Fibroblast of skin of abdomen (primary cell): ENCODE data around the gene SF3B2.
"Not testable (repeated sequence)": the region's sequence is repeated elsewhere in the genome, so short reads cannot be mapped to it uniquely, and the experiment has no call there.

Experiments used
- DNase-seq: peaks from one replicate; pipeline ENCODE4 v3.0.0-alpha.2; 2013

The SF3B2 gene

DNA sequence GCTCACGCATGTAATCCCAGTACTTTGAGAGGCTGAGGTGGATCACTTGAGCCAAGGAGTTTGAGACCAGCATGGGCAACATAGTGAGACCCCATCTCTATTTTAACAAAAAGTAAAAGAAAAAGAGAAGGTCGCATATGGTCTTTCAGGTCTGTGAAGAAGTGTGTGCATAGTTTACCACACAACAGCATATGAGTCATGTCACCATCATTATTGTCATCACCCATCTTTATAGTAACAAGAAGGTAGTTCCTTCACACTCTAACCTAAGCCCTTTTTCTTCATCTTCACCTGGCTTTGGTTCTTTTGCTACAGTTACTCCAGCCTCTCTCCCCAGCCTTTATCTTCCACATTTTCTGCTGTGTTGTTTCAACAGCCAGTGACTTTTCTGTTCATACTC lies 57.1 kb downstream of the SF3B2 start:
- DNase-seq = no peak

GRCh38 chr11:66111158-66111557 lies 59.0 kb downstream of the SF3B2 start:
- DNase-seq = no peak

- no peak for DNase-seq
These were observed 59.9 kb downstream of the SF3B2 start for GRCh38 chr11:66112041-66112491.

GRCh38 chr11:66112601-66113499 lies 60.7 kb downstream of the SF3B2 start:
- DNase-seq = peak; percentile 92

DNA sequence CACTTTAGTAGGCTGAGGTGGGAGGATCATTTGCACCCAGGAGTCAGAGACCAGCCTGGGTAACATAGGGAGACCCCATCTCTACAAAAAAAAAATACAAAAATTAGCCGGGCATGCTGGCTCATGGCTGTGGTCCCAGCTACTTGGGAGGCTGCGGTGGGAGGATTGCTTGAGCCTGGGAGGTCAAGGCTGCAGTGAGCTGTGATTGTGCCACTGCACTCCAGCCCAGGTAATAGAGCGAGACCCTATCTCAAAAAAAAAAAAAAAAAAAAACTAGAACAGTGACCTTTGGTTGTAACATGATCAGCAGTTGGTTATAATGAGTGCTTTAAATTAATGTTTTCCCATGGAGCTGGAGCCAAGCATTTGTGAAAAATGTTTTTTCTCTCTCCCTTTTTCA lies 62.8 kb downstream of the SF3B2 start:
- DNase-seq = not testable (repeated sequence)

GRCh38 chr11:66115638-66116301 lies 63.6 kb downstream of the SF3B2 start:
- DNase-seq = peak; percentile 45

- DNase-seq = no peak
These were observed 64.6 kb downstream of the SF3B2 start for GRCh38 chr11:66116576-66117361.

DNA sequence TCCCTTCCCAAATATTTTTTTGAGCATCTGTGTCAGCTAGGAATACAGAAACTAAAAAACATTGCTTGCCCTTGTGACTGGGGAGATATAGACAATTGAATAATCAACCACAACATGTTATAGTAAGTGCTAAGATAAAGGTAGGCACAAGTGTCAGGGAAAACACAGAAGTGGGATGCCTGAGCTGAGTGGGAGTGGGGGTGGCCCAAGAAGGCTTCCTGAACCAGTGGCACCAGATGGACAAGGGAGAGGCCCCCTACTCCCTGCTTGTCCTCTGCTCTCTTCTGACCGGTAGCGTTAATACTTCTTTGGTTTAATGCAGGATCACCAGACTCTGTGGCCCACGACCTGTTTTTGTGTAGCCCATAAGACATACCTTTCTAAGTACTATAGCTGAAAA lies 66.7 kb downstream of the SF3B2 start:
- DNase-seq = no peak
